DOHH2 (cell line): ENCODE measurements around the gene CMTM2.
"Not testable (repeated sequence)": the region's sequence is repeated elsewhere in the genome, so short reads cannot be mapped to it uniquely, and the experiment has no call there.

Experiments used
- CTCF ChIP-seq: fragments of 200-600 bp; sonication (generic); IDR thresholded peaks from one replicate; pipeline ENCODE4 v1.5.1; 2014; ENCODE audit warnings: antibody characterized with exemption, mild to moderate bottlenecking, low read depth, low read length; ENCODE audit not compliant: poor library complexity, severe bottlenecking
- EZH2phosphoT487 ChIP-seq: fragments of 200-600 bp; sonication (generic); IDR thresholded peaks from 2 replicates; pipeline ENCODE4 v1.6.1; 2017; ENCODE audit warnings: borderline replicate concordance, mild to moderate bottlenecking, antibody characterized with exemption, low read length, moderate library complexity, mixed read lengths

- not testable (repeated sequence) for TF ChIP-seq EZH2phosphoT487, CTCF
Observed at GRCh38 chr16:66631558-66631957, 52.3 kb downstream of the CMTM2 start.
